ENCODE results near the gene FKBP5. TPM values are rescaled to one million over a fixed set of nuclear protein-coding genes. Genes with fewer than 3 reads are reported as not detected.

FKBP5 gene
- total RNA-seq, 3 donors from 2014 or later: 167 to 970 (median 266) TPM

DNA sequence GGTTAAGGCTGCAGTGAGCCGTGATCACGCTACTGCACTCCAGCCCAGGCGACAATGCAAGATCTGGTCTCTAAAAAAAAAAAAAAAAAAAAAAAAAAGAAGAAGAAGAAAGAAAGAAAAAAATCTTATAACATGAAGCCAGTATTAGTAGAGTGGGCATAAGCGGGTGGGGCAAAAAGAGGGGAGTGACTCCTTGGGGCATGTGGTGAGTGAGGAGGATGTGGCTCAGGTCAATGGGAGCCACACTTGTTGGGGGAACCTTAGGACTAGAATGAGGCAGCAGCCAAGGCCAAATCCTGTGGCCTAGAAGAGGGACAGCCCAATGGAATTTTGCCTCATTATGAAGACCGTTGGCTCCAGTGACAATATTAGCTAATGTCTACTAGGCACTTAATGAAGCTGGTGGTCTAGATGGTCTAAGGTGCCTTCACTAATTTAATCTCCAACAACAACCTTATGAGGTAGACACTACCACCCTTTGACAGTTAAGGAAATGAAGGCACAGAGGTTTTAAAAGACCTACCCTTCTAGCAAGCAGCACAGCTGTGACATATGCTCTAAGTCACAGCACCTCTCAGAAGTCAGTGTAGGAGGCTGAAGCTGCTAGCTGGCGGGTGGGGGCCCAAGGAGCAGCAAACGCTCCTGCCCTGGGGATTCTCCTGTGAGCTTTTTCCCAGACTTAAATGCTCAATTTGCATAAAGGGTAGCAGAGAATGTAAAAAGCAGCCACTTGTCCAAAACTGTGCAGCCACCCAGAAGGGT, 24.5 kb upstream of the FKBP5 start:
- Histone ChIP-seq H3K4me3 (no peak overlapping the region), H3K9me3 (no peaks in the 10 kb centered on the region), H3K36me3 (no peaks in the 10 kb centered on the region), H3K4me1 (no peaks in the 10 kb centered on the region), H3K27ac (no peak overlapping the region), H3K27me3 (no peaks in the 10 kb centered on the region)
- peak in 1 of 2 donors; percentile 19 for DNase-seq (ENCODE audit: low spot score in 2 of 2)
- intact Hi-C loops (cut with DNase I; ENCODE audit: low total_unique reads): no loop called here
- TF ChIP-seq, protein P1, sequence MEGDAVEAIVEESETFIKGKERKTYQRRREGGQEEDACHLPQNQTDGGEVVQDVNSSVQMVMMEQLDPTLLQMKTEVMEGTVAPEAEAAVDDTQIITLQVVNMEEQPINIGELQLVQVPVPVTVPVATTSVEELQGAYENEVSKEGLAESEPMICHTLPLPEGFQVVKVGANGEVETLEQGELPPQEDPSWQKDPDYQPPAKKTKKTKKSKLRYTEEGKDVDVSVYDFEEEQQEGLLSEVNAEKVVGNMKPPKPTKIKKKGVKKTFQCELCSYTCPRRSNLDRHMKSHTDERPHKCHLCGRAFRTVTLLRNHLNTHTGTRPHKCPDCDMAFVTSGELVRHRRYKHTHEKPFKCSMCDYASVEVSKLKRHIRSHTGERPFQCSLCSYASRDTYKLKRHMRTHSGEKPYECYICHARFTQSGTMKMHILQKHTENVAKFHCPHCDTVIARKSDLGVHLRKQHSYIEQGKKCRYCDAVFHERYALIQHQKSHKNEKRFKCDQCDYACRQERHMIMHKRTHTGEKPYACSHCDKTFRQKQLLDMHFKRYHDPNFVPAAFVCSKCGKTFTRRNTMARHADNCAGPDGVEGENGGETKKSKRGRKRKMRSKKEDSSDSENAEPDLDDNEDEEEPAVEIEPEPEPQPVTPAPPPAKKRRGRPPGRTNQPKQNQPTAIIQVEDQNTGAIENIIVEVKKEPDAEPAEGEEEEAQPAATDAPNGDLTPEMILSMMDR (IDR thresholded peaks at IDR 0.05): no peak
- TF ChIP-seq POLR2AphosphoS5 (IDR thresholded peaks at IDR 0.05): no peak
- TF ChIP-seq POLR2A (IDR thresholded peaks at IDR 0.05): no peak

DNA sequence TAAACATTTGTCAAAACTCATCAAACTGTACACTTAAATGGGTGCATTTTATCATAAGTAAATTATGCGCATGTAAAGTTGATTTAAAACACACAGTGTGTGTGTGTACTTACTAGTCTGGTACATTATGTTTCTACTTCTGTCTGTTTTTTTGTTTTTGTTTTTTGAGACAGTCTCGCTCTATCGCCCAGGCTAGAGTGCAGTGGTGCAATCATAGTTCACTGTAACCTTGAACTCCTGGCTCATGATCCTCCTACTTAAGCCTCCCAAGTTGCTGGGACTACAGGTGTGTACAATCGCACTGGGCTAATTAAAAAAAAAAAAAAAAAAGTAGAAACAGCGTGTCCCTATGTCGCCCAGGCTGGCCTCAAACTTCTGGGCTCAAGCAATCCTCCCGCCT, 23.0 kb upstream of the FKBP5 start:
- DNase-seq (ENCODE audit: low spot score in 2 of 2): no peak

DNA sequence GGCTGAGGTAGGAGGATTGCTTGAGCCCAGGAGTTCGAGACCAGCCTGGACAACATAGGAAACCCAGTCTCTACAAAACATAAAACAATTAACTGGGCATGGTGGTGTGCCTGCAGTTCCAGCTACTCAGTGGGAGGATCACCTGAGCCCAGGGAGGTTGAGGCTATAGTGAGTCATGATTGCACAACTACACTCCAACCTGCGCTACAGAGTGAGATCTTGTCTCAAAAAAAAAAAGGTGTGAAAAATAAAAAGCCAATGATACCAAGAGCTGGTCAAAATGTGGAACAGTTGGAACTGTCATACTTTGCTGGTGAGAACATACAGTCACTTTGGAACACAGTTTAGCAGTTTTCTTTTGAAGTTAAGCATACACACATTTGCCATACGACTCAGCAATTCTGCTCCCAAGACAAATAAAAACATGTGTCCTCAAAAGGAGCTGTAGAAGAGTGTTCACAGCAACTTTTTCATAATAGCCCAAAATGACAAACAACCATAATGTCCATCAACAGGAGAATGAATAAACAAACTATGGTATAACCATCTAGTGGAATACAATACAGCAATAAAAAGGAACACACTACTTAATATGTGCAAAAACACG, 21.6 kb upstream of the FKBP5 start:
- peak in 1 of 2 donors; percentile 39 for DNase-seq (ENCODE audit: low spot score in 2 of 2)
- intact Hi-C loops (cut with DNase I; ENCODE audit: low total_unique reads): no loop called here

More for the DNA sequence above, 23.0 kb upstream of the FKBP5 start:
- Histone ChIP-seq H3K27me3 (no peaks in the 10 kb centered on the region), H3K9me3 (no peaks in the 10 kb centered on the region), H3K36me3 (no peaks in the 10 kb centered on the region), H3K27ac (no peak overlapping the region), H3K4me3 (no peak overlapping the region), H3K4me1 (no peaks in the 10 kb centered on the region)
- intact Hi-C loops (cut with DNase I; ENCODE audit: low total_unique reads): no loop called here
- TF ChIP-seq, protein P1 (IDR thresholded peaks at IDR 0.05): no peak
- no peak for TF ChIP-seq POLR2AphosphoS5 (IDR thresholded peaks at IDR 0.05)
- TF ChIP-seq POLR2A (IDR thresholded peaks at IDR 0.05): no peak

DNA sequence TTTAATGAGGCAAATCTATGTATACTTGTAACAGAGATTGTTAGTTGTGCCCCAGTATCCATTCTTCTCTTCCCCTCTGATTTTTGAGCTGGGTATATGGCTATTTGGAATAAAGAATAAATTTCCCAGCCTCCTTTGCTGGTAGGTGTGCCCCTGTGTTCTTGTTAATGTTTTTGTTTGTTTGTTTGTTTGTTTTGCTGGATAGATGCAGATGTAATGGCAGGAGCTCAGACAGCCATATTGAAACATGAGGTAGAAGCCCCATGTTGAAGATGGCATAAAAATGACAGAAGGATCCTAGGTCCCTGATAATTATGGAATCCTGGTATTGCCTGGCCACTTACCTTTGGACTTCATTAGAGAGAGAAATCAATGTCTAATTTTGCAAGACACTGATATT, 19.9 kb upstream of the FKBP5 start:
- Histone ChIP-seq H3K4me3 (no peak overlapping the region), H3K9me3 (no peaks in the 10 kb centered on the region), H3K36me3 (no peaks in the 10 kb centered on the region), H3K27ac (no peak overlapping the region), H3K4me1 (no peaks in the 10 kb centered on the region), H3K27me3 (no peaks in the 10 kb centered on the region)
- intact Hi-C loops (cut with DNase I; ENCODE audit: low total_unique reads): no loop called here
- no peak for DNase-seq (ENCODE audit: low spot score in 2 of 2)
- TF ChIP-seq POLR2A (IDR thresholded peaks at IDR 0.05) (no peak), POLR2AphosphoS5 (IDR thresholded peaks at IDR 0.05) (no peak)
- TF ChIP-seq, protein P1 (IDR thresholded peaks at IDR 0.05): no peak

More for the DNA sequence above, 21.6 kb upstream of the FKBP5 start:
- Histone ChIP-seq H3K36me3 (no peaks in the 10 kb centered on the region), H3K27ac (no peak overlapping the region), H3K27me3 (no peaks in the 10 kb centered on the region), H3K9me3 (no peaks in the 10 kb centered on the region), H3K4me3 (no peak overlapping the region), H3K4me1 (no peaks in the 10 kb centered on the region)
- TF ChIP-seq, protein P1 (IDR thresholded peaks at IDR 0.05): no peak
- no peak for TF ChIP-seq POLR2A (IDR thresholded peaks at IDR 0.05)
- TF ChIP-seq POLR2AphosphoS5 (IDR thresholded peaks at IDR 0.05): no peak

DNA sequence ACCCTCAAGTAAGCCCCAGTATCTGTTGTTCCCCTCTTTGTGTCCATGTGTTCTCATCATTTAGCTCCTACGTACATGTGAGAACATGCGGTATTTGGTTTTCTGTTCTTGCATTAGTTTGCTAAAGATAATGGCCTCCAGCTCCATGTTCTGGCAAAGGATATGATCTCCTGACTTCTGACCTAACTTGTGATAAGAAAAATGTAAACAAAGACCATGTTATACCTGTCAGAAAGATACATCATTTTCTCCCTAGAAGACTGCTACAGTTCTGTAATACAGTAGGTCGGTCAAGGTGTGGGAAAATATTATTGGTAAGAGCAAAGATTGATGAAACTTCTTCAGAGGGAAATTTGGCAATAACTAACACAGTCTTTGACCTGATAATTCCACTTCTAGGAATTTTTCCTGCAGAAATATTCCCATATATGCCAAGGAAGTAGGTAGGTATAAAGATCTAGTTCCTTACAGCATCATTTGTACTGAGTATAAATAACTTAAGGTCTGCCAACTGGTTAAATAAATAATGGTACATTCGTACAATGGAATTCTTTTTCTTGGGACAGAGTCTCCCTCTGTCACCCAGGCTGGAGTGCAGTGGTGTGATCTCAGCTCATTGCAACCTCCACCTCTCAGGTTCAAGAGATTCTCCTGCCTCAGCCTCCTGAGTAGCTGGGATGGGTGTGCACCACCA, 19.1 kb upstream of the FKBP5 start:
- intact Hi-C loops (cut with DNase I; ENCODE audit: low total_unique reads): no loop called here
- Histone ChIP-seq H3K9me3 (no peaks in the 10 kb centered on the region), H3K27ac (no peak overlapping the region), H3K4me3 (no peak overlapping the region), H3K36me3 (no peaks in the 10 kb centered on the region), H3K27me3 (no peaks in the 10 kb centered on the region), H3K4me1 (no peaks in the 10 kb centered on the region)
- no peak for TF ChIP-seq POLR2A (IDR thresholded peaks at IDR 0.05)
- TF ChIP-seq, protein P1 (IDR thresholded peaks at IDR 0.05): no peak
- TF ChIP-seq POLR2AphosphoS5 (IDR thresholded peaks at IDR 0.05): no peak
- DNase-seq (ENCODE audit: low spot score in 2 of 2): no peak
